Measurements from ENCODE around the gene VASH2.

Gene VASH2

GRCh38 chr1:212966616-212967015, 16.3 kb downstream of the VASH2 start:
- Histone ChIP-seq H3K4me3 (ENCODE audit: low read length in 2 of 2) (no peak overlapping the region), H3K9ac (ENCODE audit: low read depth in 1 of 2, low read length in 2 of 2) (no peak overlapping the region), H3K9me3 (ENCODE audit: control insufficient read depth in 2 of 2, low read length in 2 of 2) (no peaks in the 10 kb centered on the region), H3K27me3 (ENCODE audit: control insufficient read depth in 2 of 2, insufficient read depth in 2 of 2, low read length in 2 of 2) (no peaks in the 10 kb centered on the region), H3K36me3 (ENCODE audit: control insufficient read depth in 2 of 2, insufficient read depth in 2 of 2, low read length in 2 of 2) (no peaks in the 10 kb centered on the region), H3K4me1 (ENCODE audit: control insufficient read depth in 2 of 2, insufficient read depth in 2 of 2, low read length in 2 of 2) (no peaks in the 10 kb centered on the region), H3K27ac (ENCODE audit: low read depth in 2 of 2, low read length in 2 of 2) (no peak overlapping the region)

- no peak overlapping the region for H3K9ac ChIP-seq (ENCODE audit: low read depth in 1 of 2, low read length in 2 of 2)
- no peak overlapping the region for H3K4me3 ChIP-seq (ENCODE audit: low read length in 2 of 2)
- no peaks in the 10 kb centered on the region for H3K4me1 ChIP-seq (ENCODE audit: control insufficient read depth in 2 of 2, insufficient read depth in 2 of 2, low read length in 2 of 2)
- no peaks in the 10 kb centered on the region for H3K9me3 ChIP-seq (ENCODE audit: control insufficient read depth in 2 of 2, low read length in 2 of 2)
- H3K36me3 ChIP-seq (ENCODE audit: control insufficient read depth in 2 of 2, insufficient read depth in 2 of 2, low read length in 2 of 2), result no peaks in the 10 kb centered on the region
- H3K27me3 ChIP-seq (ENCODE audit: control insufficient read depth in 2 of 2, insufficient read depth in 2 of 2, low read length in 2 of 2), result no peaks in the 10 kb centered on the region
- H3K27ac ChIP-seq (ENCODE audit: low read depth in 2 of 2, low read length in 2 of 2), result no peak overlapping the region
Observed at GRCh38 chr1:212967801-212968200, 17.5 kb downstream of the VASH2 start.

GRCh38 chr1:212968368-212968863, 18.1 kb downstream of the VASH2 start:
- H3K27me3 ChIP-seq (ENCODE audit: control insufficient read depth in 2 of 2, insufficient read depth in 2 of 2, low read length in 2 of 2), result no peaks in the 10 kb centered on the region
- H3K4me3 ChIP-seq (ENCODE audit: low read length in 2 of 2), result no peak overlapping the region
- no peaks in the 10 kb centered on the region for H3K4me1 ChIP-seq (ENCODE audit: control insufficient read depth in 2 of 2, insufficient read depth in 2 of 2, low read length in 2 of 2)
- no peak overlapping the region for H3K9ac ChIP-seq (ENCODE audit: low read depth in 1 of 2, low read length in 2 of 2)
- H3K27ac ChIP-seq (ENCODE audit: low read depth in 2 of 2, low read length in 2 of 2), result no peak overlapping the region
- no peaks in the 10 kb centered on the region for H3K36me3 ChIP-seq (ENCODE audit: control insufficient read depth in 2 of 2, insufficient read depth in 2 of 2, low read length in 2 of 2)
- H3K9me3 ChIP-seq (ENCODE audit: control insufficient read depth in 2 of 2, low read length in 2 of 2), result no peaks in the 10 kb centered on the region

GRCh38 chr1:212970085-212970484, 19.7 kb downstream of the VASH2 start:
- no peak overlapping the region for H3K4me3 ChIP-seq (ENCODE audit: low read length in 2 of 2)
- no peaks in the 10 kb centered on the region for H3K27me3 ChIP-seq (ENCODE audit: control insufficient read depth in 2 of 2, insufficient read depth in 2 of 2, low read length in 2 of 2)
- no peaks in the 10 kb centered on the region for H3K36me3 ChIP-seq (ENCODE audit: control insufficient read depth in 2 of 2, insufficient read depth in 2 of 2, low read length in 2 of 2)
- no peak overlapping the region for H3K27ac ChIP-seq (ENCODE audit: low read depth in 2 of 2, low read length in 2 of 2)
- no peak overlapping the region for H3K9ac ChIP-seq (ENCODE audit: low read depth in 1 of 2, low read length in 2 of 2)
- no peaks in the 10 kb centered on the region for H3K9me3 ChIP-seq (ENCODE audit: control insufficient read depth in 2 of 2, low read length in 2 of 2)
- no peaks in the 10 kb centered on the region for H3K4me1 ChIP-seq (ENCODE audit: control insufficient read depth in 2 of 2, insufficient read depth in 2 of 2, low read length in 2 of 2)

GRCh38 chr1:212971312-212971711, 21.0 kb downstream of the VASH2 start:
- Histone ChIP-seq H3K4me1 (ENCODE audit: control insufficient read depth in 2 of 2, insufficient read depth in 2 of 2, low read length in 2 of 2) (no peaks in the 10 kb centered on the region), H3K4me3 (ENCODE audit: low read length in 2 of 2) (no peak overlapping the region), H3K36me3 (ENCODE audit: control insufficient read depth in 2 of 2, insufficient read depth in 2 of 2, low read length in 2 of 2) (no peaks in the 10 kb centered on the region), H3K9me3 (ENCODE audit: control insufficient read depth in 2 of 2, low read length in 2 of 2) (no peaks in the 10 kb centered on the region), H3K9ac (ENCODE audit: low read depth in 1 of 2, low read length in 2 of 2) (no peak overlapping the region), H3K27ac (ENCODE audit: low read depth in 2 of 2, low read length in 2 of 2) (no peak overlapping the region), H3K27me3 (ENCODE audit: control insufficient read depth in 2 of 2, insufficient read depth in 2 of 2, low read length in 2 of 2) (no peaks in the 10 kb centered on the region)

GRCh38 chr1:212973426-212973825, 23.1 kb downstream of the VASH2 start:
- Histone ChIP-seq H3K9ac (ENCODE audit: low read depth in 1 of 2, low read length in 2 of 2) (no peak overlapping the region), H3K36me3 (ENCODE audit: control insufficient read depth in 2 of 2, insufficient read depth in 2 of 2, low read length in 2 of 2) (no peaks in the 10 kb centered on the region)

GRCh38 chr1:212973899-212974298, 23.6 kb downstream of the VASH2 start:
- Histone ChIP-seq H3K36me3 (ENCODE audit: control insufficient read depth in 2 of 2, insufficient read depth in 2 of 2, low read length in 2 of 2) (no peaks in the 10 kb centered on the region), H3K9me3 (ENCODE audit: control insufficient read depth in 2 of 2, low read length in 2 of 2) (no peaks in the 10 kb centered on the region), H3K4me3 (ENCODE audit: low read length in 2 of 2) (no peak overlapping the region), H3K9ac (ENCODE audit: low read depth in 1 of 2, low read length in 2 of 2) (no peak overlapping the region), H3K27ac (ENCODE audit: low read depth in 2 of 2, low read length in 2 of 2) (no peak overlapping the region), H3K27me3 (ENCODE audit: control insufficient read depth in 2 of 2, insufficient read depth in 2 of 2, low read length in 2 of 2) (no peaks in the 10 kb centered on the region), H3K4me1 (ENCODE audit: control insufficient read depth in 2 of 2, insufficient read depth in 2 of 2, low read length in 2 of 2) (no peaks in the 10 kb centered on the region)

More at GRCh38 chr1:212973426-212973825, 23.1 kb downstream of the VASH2 start:
- no peaks in the 10 kb centered on the region for H3K4me1 ChIP-seq (ENCODE audit: control insufficient read depth in 2 of 2, insufficient read depth in 2 of 2, low read length in 2 of 2)
- no peaks in the 10 kb centered on the region for H3K9me3 ChIP-seq (ENCODE audit: control insufficient read depth in 2 of 2, low read length in 2 of 2)
- no peak overlapping the region for H3K27ac ChIP-seq (ENCODE audit: low read depth in 2 of 2, low read length in 2 of 2)
- no peaks in the 10 kb centered on the region for H3K27me3 ChIP-seq (ENCODE audit: control insufficient read depth in 2 of 2, insufficient read depth in 2 of 2, low read length in 2 of 2)
- H3K4me3 ChIP-seq (ENCODE audit: low read length in 2 of 2), result no peak overlapping the region

- no peaks in the 10 kb centered on the region for H3K9me3 ChIP-seq (ENCODE audit: control insufficient read depth in 2 of 2, low read length in 2 of 2)
- no peak overlapping the region for H3K27ac ChIP-seq (ENCODE audit: low read depth in 2 of 2, low read length in 2 of 2)
- H3K4me3 ChIP-seq (ENCODE audit: low read length in 2 of 2), result no peak overlapping the region
- no peaks in the 10 kb centered on the region for H3K4me1 ChIP-seq (ENCODE audit: control insufficient read depth in 2 of 2, insufficient read depth in 2 of 2, low read length in 2 of 2)
- H3K9ac ChIP-seq (ENCODE audit: low read depth in 1 of 2, low read length in 2 of 2), result no peak overlapping the region
- no peaks in the 10 kb centered on the region for H3K27me3 ChIP-seq (ENCODE audit: control insufficient read depth in 2 of 2, insufficient read depth in 2 of 2, low read length in 2 of 2)
- H3K36me3 ChIP-seq (ENCODE audit: control insufficient read depth in 2 of 2, insufficient read depth in 2 of 2, low read length in 2 of 2), result no peaks in the 10 kb centered on the region
Observed at GRCh38 chr1:212974711-212975110, 24.4 kb downstream of the VASH2 start.

- Histone ChIP-seq H3K27me3 (ENCODE audit: control insufficient read depth in 2 of 2, insufficient read depth in 2 of 2, low read length in 2 of 2) (no peaks in the 10 kb centered on the region), H3K4me1 (ENCODE audit: control insufficient read depth in 2 of 2, insufficient read depth in 2 of 2, low read length in 2 of 2) (no peaks in the 10 kb centered on the region), H3K36me3 (ENCODE audit: control insufficient read depth in 2 of 2, insufficient read depth in 2 of 2, low read length in 2 of 2) (no peaks in the 10 kb centered on the region), H3K27ac (ENCODE audit: low read depth in 2 of 2, low read length in 2 of 2) (no peak overlapping the region), H3K9ac (ENCODE audit: low read depth in 1 of 2, low read length in 2 of 2) (no peak overlapping the region), H3K9me3 (ENCODE audit: control insufficient read depth in 2 of 2, low read length in 2 of 2) (no peaks in the 10 kb centered on the region), H3K4me3 (ENCODE audit: low read length in 2 of 2) (no peak overlapping the region)
Observed at GRCh38 chr1:212975111-212975918, 25.0 kb downstream of the VASH2 start.

- Histone ChIP-seq H3K9me3 (ENCODE audit: control insufficient read depth in 2 of 2, low read length in 2 of 2) (no peaks in the 10 kb centered on the region), H3K4me3 (ENCODE audit: low read length in 2 of 2) (no peak overlapping the region), H3K4me1 (ENCODE audit: control insufficient read depth in 2 of 2, insufficient read depth in 2 of 2, low read length in 2 of 2) (peaks cover 0 to 7% of the 10 kb centered on the region in 2 donors), H3K9ac (ENCODE audit: low read depth in 1 of 2, low read length in 2 of 2) (no peak overlapping the region), H3K27me3 (ENCODE audit: control insufficient read depth in 2 of 2, insufficient read depth in 2 of 2, low read length in 2 of 2) (no peaks in the 10 kb centered on the region), H3K27ac (ENCODE audit: low read depth in 2 of 2, low read length in 2 of 2) (no peak overlapping the region), H3K36me3 (ENCODE audit: control insufficient read depth in 2 of 2, insufficient read depth in 2 of 2, low read length in 2 of 2) (no peaks in the 10 kb centered on the region)
Observed at GRCh38 chr1:212976586-212976985, 26.2 kb downstream of the VASH2 start.

Data from mucosa of rectum (tissue), 2 donors.